ENCODE measurements around the gene ZNF775. TPM values are rescaled to one million over a fixed set of nuclear protein-coding genes. Genes with fewer than 3 reads are reported as not detected.

The ZNF775 gene
- total RNA-seq, 2 donors from 2014 or later = 4.4 to 5.0 TPM

GRCh38 chr7:150361402-150361801 lies 17.7 kb upstream of the ZNF775 start:
- peaks cover 0 to 6% of the 10 kb centered on the region in 2 donors for H3K36me3 Mint-ChIP-seq
- ATAC-seq = no peak
- H3K27ac Mint-ChIP-seq = no peak overlapping the region
- peaks cover 4 to 6% of the 10 kb centered on the region in 2 donors for H3K9me3 Mint-ChIP-seq
- DNase-seq (ENCODE audit: low spot score in 2 of 2) = no peak

GRCh38 chr7:150361807-150362621 lies 17.1 kb upstream of the ZNF775 start:
- peaks cover 0 to 6% of the 10 kb centered on the region in 2 donors for H3K36me3 Mint-ChIP-seq
- no peak overlapping the region for H3K27ac Mint-ChIP-seq
- ATAC-seq (no peak), DNase-seq (ENCODE audit: low spot score in 2 of 2) (no peak)
- peaks cover 4 to 6% of the 10 kb centered on the region in 2 donors for H3K9me3 Mint-ChIP-seq

GRCh38 chr7:150363370-150363769 lies 15.8 kb upstream of the ZNF775 start:
- no peak for DNase-seq (ENCODE audit: low spot score in 2 of 2)
- ATAC-seq = no peak
- Mint-ChIP-seq H3K36me3 (peaks cover 0 to 6% of the 10 kb centered on the region in 2 donors), H3K9me3 (peaks cover 4 to 6% of the 10 kb centered on the region in 2 donors), H3K27ac (no peak overlapping the region)

- Mint-ChIP-seq H3K36me3 (peaks cover under 1 to 6% of the 10 kb centered on the region in 2 donors), H3K9me3 (peaks cover 4 to 6% of the 10 kb centered on the region in 2 donors), H3K27ac (peak overlapping the region in 1 of 2 donors; percentile 25)
- ATAC-seq (no peak), DNase-seq (ENCODE audit: low spot score in 2 of 2) (no peak)
Measured at GRCh38 chr7:150363872-150364271, 15.3 kb upstream of the ZNF775 start.

- peaks cover 2 to 5% of the 10 kb centered on the region in 2 donors for H3K36me3 Mint-ChIP-seq
- H3K27ac Mint-ChIP-seq = no peak overlapping the region
- DNase-seq (ENCODE audit: low spot score in 2 of 2) = no peak
- no peak for ATAC-seq
- H3K9me3 Mint-ChIP-seq = peaks cover under 1 to 1% of the 10 kb centered on the region in 2 donors
Measured at GRCh38 chr7:150365194-150365593, 13.9 kb upstream of the ZNF775 start.

GRCh38 chr7:150365673-150366398 lies 13.3 kb upstream of the ZNF775 start:
- ATAC-seq = no peak
- Mint-ChIP-seq H3K36me3 (peaks cover 0 to 5% of the 10 kb centered on the region in 2 donors), H3K27ac (peak overlapping the region in 1 of 2 donors; percentile 50), H3K9me3 (no peaks in the 10 kb centered on the region)
- DNase-seq (ENCODE audit: low spot score in 2 of 2) = no peak

- Mint-ChIP-seq H3K36me3 (peaks cover 0 to 5% of the 10 kb centered on the region in 2 donors), H3K27ac (peak overlapping the region; percentile 88 to 94), H3K9me3 (no peaks in the 10 kb centered on the region)
- DNase-seq (ENCODE audit: low spot score in 2 of 2) (no peak), ATAC-seq (peak; percentile 65 to 74)
Measured at GRCh38 chr7:150367677-150368095, 11.4 kb upstream of the ZNF775 start.

GRCh38 chr7:150368096-150368883 lies 10.8 kb upstream of the ZNF775 start, which contains the start of gene REPIN1:
Gene REPIN1 (plus strand): TSS chr7:150368822. CDS start chr7:150369712, 890 bp downstream.
- Mint-ChIP-seq H3K36me3 (peaks cover 0 to 5% of the 10 kb centered on the region in 2 donors), H3K27ac (peak within 1 kb of the TSS; percentile 90 to 98)
- peak; percentile 57 to 71 for ATAC-seq

GRCh38 chr7:150368884-150369747 lies 10.0 kb upstream of the ZNF775 start:
- Mint-ChIP-seq H3K36me3 (peaks cover 0 to 5% of the 10 kb centered on the region in 2 donors), H3K27ac (peak overlapping the region; percentile 90 to 98), H3K9me3 (no peaks in the 10 kb centered on the region)
- DNase-seq (ENCODE audit: low spot score in 2 of 2) (peak in 1 of 2 donors; percentile 42), ATAC-seq (peak in 1 of 2 donors; percentile 52)

More at GRCh38 chr7:150368096-150368883, 10.8 kb upstream of the ZNF775 start, which contains the start of gene REPIN1:
- peak; percentile 76 to 86 for DNase-seq (ENCODE audit: low spot score in 2 of 2)
- no peaks in the 10 kb centered on the region for H3K9me3 Mint-ChIP-seq

GRCh38 chr7:150369748-150370501 lies 9.2 kb upstream of the ZNF775 start:
- Mint-ChIP-seq H3K27ac (peak overlapping the region in 1 of 2 donors; percentile 90), H3K9me3 (no peaks in the 10 kb centered on the region), H3K36me3 (peaks cover 0 to 5% of the 10 kb centered on the region in 2 donors)
- DNase-seq (ENCODE audit: low spot score in 2 of 2) = no peak
- ATAC-seq = peak in 1 of 2 donors; percentile 30

GRCh38 chr7:150370612-150371071 lies 8.5 kb upstream of the ZNF775 start:
- Mint-ChIP-seq H3K9me3 (no peaks in the 10 kb centered on the region), H3K27ac (no peak overlapping the region), H3K36me3 (peaks cover 0 to 5% of the 10 kb centered on the region in 2 donors)
- DNase-seq (ENCODE audit: low spot score in 2 of 2) (no peak), ATAC-seq (no peak)

- no peak overlapping the region for H3K27ac Mint-ChIP-seq
Measured at GRCh38 chr7:150371131-150371995, 7.8 kb upstream of the ZNF775 start.

GRCh38 chr7:150371996-150372270 lies 7.2 kb upstream of the ZNF775 start:
- DNase-seq (ENCODE audit: low spot score in 2 of 2) (no peak), ATAC-seq (no peak)
- Mint-ChIP-seq H3K9me3 (no peaks in the 10 kb centered on the region), H3K36me3 (peaks cover 0 to 5% of the 10 kb centered on the region in 2 donors), H3K27ac (no peak overlapping the region)

More at GRCh38 chr7:150371131-150371995, 7.8 kb upstream of the ZNF775 start:
- ATAC-seq (no peak), DNase-seq (ENCODE audit: low spot score in 2 of 2) (no peak)
- Mint-ChIP-seq H3K9me3 (no peaks in the 10 kb centered on the region), H3K36me3 (peaks cover 0 to 5% of the 10 kb centered on the region in 2 donors)

All from activated naive CD4-positive, alpha-beta T cell treated with anti-CD3 and anti-CD28 coated beads, Interleukin-2, amount 50 U/mL, for 72 hours (primary cell).